AG20443 (cell line): ENCODE data around the gene FOXB2.

Source experiments
- DNase-seq: peaks from one replicate; pipeline ENCODE4 v3.0.0; 2012; ENCODE audit warnings: low spot score, mixed read lengths

Gene FOXB2

GRCh38 chr9:77066388-77066787, 46.9 kb downstream of the FOXB2 start:
- no peak for DNase-seq
